ENCODE data around the gene RNF125. TPM values are rescaled to one million over a fixed set of nuclear protein-coding genes. Genes with fewer than 3 reads are reported as not detected.
"Not testable (repeated sequence)": the region's sequence is repeated elsewhere in the genome, so short reads cannot be mapped to it uniquely, and the experiment has no call there.

Gene RNF125
- total and polyA plus RNA-seq, 10 of the 15 experiments (the other 5 are each of a cell fraction or from before 2014, with no cell fraction given), result 0.79 to 3.9 (median 2.9) TPM

GRCh38 chr18:32019251-32019948, 775 bp downstream of the RNF125 start:
- Histone ChIP-seq H3K27me3 (replicated peaks in 1 of 2; ENCODE audit: control insufficient read depth in 2 of 2, insufficient read depth in 2 of 2, low read length in 1 of 2) (no peaks in the 10 kb centered on the region), H3K9me3 (replicated peaks; ENCODE audit: control insufficient read depth, insufficient read depth, low read length) (no peaks in the 10 kb centered on the region), H3K9ac (ENCODE audit: control insufficient read depth, insufficient read depth, low read length) (peak overlapping the region; percentile 74), H3K27ac (ENCODE audit: control insufficient read depth, insufficient read depth) (peak overlapping the region; percentile 59), H3K4me2 (ENCODE audit: control insufficient read depth, insufficient read depth) (peak overlapping the region; percentile 100), H2AFZ (ENCODE audit: control insufficient read depth, low read depth, low read length) (peak overlapping the region; percentile 88), H3K4me3 (peak overlapping the region; percentile 87), H3K79me2 (ENCODE audit: control insufficient read depth, insufficient read depth, low read length) (no peaks in the 10 kb centered on the region; the same call in 1 of the 2 replicates), H4K20me1 (ENCODE audit: control insufficient read depth, insufficient read depth) (no peaks in the 10 kb centered on the region), H3K4me1 (ENCODE audit: control insufficient read depth, insufficient read depth, low read length) (peaks cover 10% of the 10 kb centered on the region), H3K36me3 (ENCODE audit: control insufficient read depth in 2 of 2, insufficient read depth in 2 of 2, low read length in 1 of 2) (no peaks in the 10 kb centered on the region)
- TF ChIP-seq RUNX3 (IDR thresholded peaks at IDR 0.05; ENCODE audit: low read length) (peak; percentile 57), USF2 (IDR thresholded peaks at IDR 0.05; ENCODE audit: borderline replicate concordance, low read depth, low read length) (no peak), RAD21 (IDR thresholded peaks at IDR 0.05; ENCODE audit: insufficient read depth, low read depth, low read length) (peak; percentile 36; the same call in 1 of the 2 replicates), HDAC6 (IDR thresholded peaks at IDR 0.05; ENCODE audit: unreplicated experiment) (peak; percentile 42), CTCF (IDR thresholded peaks at IDR 0.05 in 2 of 3, conservative IDR thresholded peaks at IDR 0.05 in 1 of 3; ENCODE audit: control insufficient read depth in 2 of 3, extremely low read depth in 1 of 3, insufficient read depth in 1 of 3, low read depth in 3 of 3, low read length in 3 of 3) (0 out of 6 replicates have a peak, but pooled peaks of 1 of the 3 experiments have one; percentile 10)
- DNase-seq (ENCODE audit: low read depth, low spot score) (no peak), ATAC-seq (peak; percentile 51), FAIRE-seq (no peak)
- WGBS (ENCODE audit: insufficient coverage, insufficient replicate concordance, low lambda C conversion rate, missing lambda C conversion rate), result 2% methylated on average over 31 of the region's 31 CpGs
- CTCF ChIA-PET, result interaction anchor here (0.9 to 1.3 kb wide), 2 partner anchors 42 to 53 kb away, joined by 3 read pairs; no protein-coding TSS in a partner anchor
- intact Hi-C loops (cut with micrococcal nuclease; ENCODE audit: unreplicated experiment) (loop anchor here (2.0 kb wide), 2 partner anchors 29 to 73 kb away; no protein-coding TSS in a partner anchor), in situ Hi-C loops (cut with MboI) (no loop called here)
- POLR2A ChIA-PET, result interaction anchor here (1.1 kb wide), 1 partner anchor 71 kb away, joined by 3 read pairs; no protein-coding TSS in a partner anchor
- TSS peak; percentile 50 for BruUV-seq (replicated peaks)
- SMC1A ChIA-PET (ENCODE audit: uncharacterized antibody, unreplicated experiment), result interaction anchor here (1.0 kb wide), 1 partner anchor 76 kb away, joined by 3 read pairs; no protein-coding TSS in a partner anchor
- RAD21 ChIA-PET (ENCODE audit: unreplicated experiment), result interaction anchor here (0.6 to 0.7 kb wide), 2 partner anchors 22 to 1324 kb away, joined by 3 read pairs; no protein-coding TSS in a partner anchor

- H3K4me3 ChIP-seq, result peak overlapping the region; percentile 87; the same call in 1 of the 2 replicates
- RAD21 ChIA-PET (ENCODE audit: unreplicated experiment), result interaction anchor here (0.6 to 0.7 kb wide), 2 partner anchors 21 to 1323 kb away, joined by 3 read pairs; no protein-coding TSS in a partner anchor
- FAIRE-seq; DNase-seq (ENCODE audit: low read depth, low spot score); H4K20me1 ChIP-seq (ENCODE audit: control insufficient read depth, insufficient read depth); CTCF ChIA-PET; in situ Hi-C loops (cut with MboI); H3K27me3 ChIP-seq (replicated peaks in 1 of 2; ENCODE audit: control insufficient read depth in 2 of 2, insufficient read depth in 2 of 2, low read length in 1 of 2); H3K4me1 ChIP-seq (ENCODE audit: control insufficient read depth, insufficient read depth, low read length); H3K9me3 ChIP-seq (replicated peaks; ENCODE audit: control insufficient read depth, insufficient read depth, low read length); POLR2A ChIA-PET; H3K36me3 ChIP-seq (ENCODE audit: control insufficient read depth in 2 of 2, insufficient read depth in 2 of 2, low read length in 1 of 2); H3K79me2 ChIP-seq (ENCODE audit: control insufficient read depth, insufficient read depth, low read length); BruUV-seq (replicated peaks); H3K27ac ChIP-seq (ENCODE audit: control insufficient read depth, insufficient read depth); H3K9ac ChIP-seq (ENCODE audit: control insufficient read depth, insufficient read depth, low read length): not testable (repeated sequence)
- SMC1A ChIA-PET (ENCODE audit: uncharacterized antibody, unreplicated experiment), result interaction anchor here (1.0 kb wide), 1 partner anchor 76 kb away, joined by 3 read pairs; no protein-coding TSS in a partner anchor
- intact Hi-C loops (cut with micrococcal nuclease; ENCODE audit: unreplicated experiment), result loop anchor here (2.0 kb wide), 2 partner anchors 29 to 73 kb away; no protein-coding TSS in a partner anchor
- peak overlapping the region; percentile 100 for H3K4me2 ChIP-seq (ENCODE audit: control insufficient read depth, insufficient read depth)
- peak overlapping the region; percentile 88 for H2AFZ ChIP-seq (ENCODE audit: control insufficient read depth, low read depth, low read length)
- ATAC-seq, result peak; percentile 6; the same call in 2 of the 3 replicates
- WGBS (ENCODE audit: insufficient coverage, insufficient replicate concordance, low lambda C conversion rate, missing lambda C conversion rate), result 39% methylated on average over 14 of the region's 14 CpGs
Measured at GRCh38 chr18:32019949-32020625, 1.5 kb downstream of the RNF125 start.

Measured in GM12878 (cell line).